Daoy (cell line): Measurements from ENCODE around the gene NOCT. TPM values are rescaled to one million over a fixed set of nuclear protein-coding genes. Genes with fewer than 3 reads are reported as not detected.
"Not testable (repeated sequence)": the region's sequence is repeated elsewhere in the genome, so short reads cannot be mapped to it uniquely, and the experiment has no call there.

Experiments used
- DNase-seq: peaks from one replicate; pipeline ENCODE4 v3.0.0-alpha.2; 2015; ENCODE audit warnings: low read depth
- total RNA-seq: library from RNA; depleted of rRNA; stranded (reverse); fragments of >200 nt; shearing (Covaris generic); gene quantifications from 2 replicates; pipeline ENCODE4 v1.2.3, GENCODE V29; 2014; rRNA removed

The NOCT gene
- total RNA-seq, 1 experiment from 2014 or later: 16.6 TPM

- DNase-seq: no peak
Measured at GRCh38 chr4:139050446-139050845, 34.9 kb downstream of the NOCT start.

GRCh38 chr4:139053909-139054308 is 38.3 kb downstream of the NOCT start:
- DNase-seq: no peak

- no peak for DNase-seq
Measured at GRCh38 chr4:139054791-139055505, 39.4 kb downstream of the NOCT start.

GRCh38 chr4:139059026-139059425 is 43.4 kb downstream of the NOCT start:
- DNase-seq: not testable (repeated sequence)

- DNase-seq: no peak
Measured at GRCh38 chr4:139060591-139060990, 45.0 kb downstream of the NOCT start.

- DNase-seq: no peak
Measured at GRCh38 chr4:139076016-139076744, 60.6 kb downstream of the NOCT start.

GRCh38 chr4:139077567-139078355 is 62.2 kb downstream of the NOCT start:
- no peak for DNase-seq

- DNase-seq: no peak
Measured at GRCh38 chr4:139078926-139079325, 63.3 kb downstream of the NOCT start.

GRCh38 chr4:139082750-139083606 is 67.4 kb downstream of the NOCT start:
- peak; percentile 92 for DNase-seq

GRCh38 chr4:139083607-139083955 is 68.0 kb downstream of the NOCT start:
- peak; percentile 57 for DNase-seq

GRCh38 chr4:139083956-139084803 is 68.6 kb downstream of the NOCT start:
- DNase-seq: peak; percentile 84

GRCh38 chr4:139084804-139085093 is 69.2 kb downstream of the NOCT start:
- DNase-seq: no peak

- no peak for DNase-seq
Measured at GRCh38 chr4:139085141-139085540, 69.6 kb downstream of the NOCT start.

- DNase-seq: no peak
Measured at GRCh38 chr4:139092271-139092670, 76.7 kb downstream of the NOCT start.

Other genes starting within 250 kb of the NOCT start
- gene ELF2, start 161.4 kb downstream of the NOCT start, total RNA-seq: 17.9 and 20.4 TPM in 2 replicates